HEK293 (cell line): ENCODE results near the gene KCND2.

Experiments
- CTCF ChIP-seq: fragments of 450-650 bp; formaldehyde crosslinking; IDR thresholded peaks from 2 replicates; pipeline ENCODE4 v1.5.1; 2016; ENCODE audit warnings: missing biosample characterization, missing genetic modification characterization
- TRIM28 ChIP-seq: IDR thresholded peaks from 2 replicates; pipeline ENCODE4 v1.6.1; 2011; ENCODE audit warnings: low read length, control low read depth, borderline replicate concordance
- ZFP37 ChIP-seq: fragments of 450-650 bp; formaldehyde crosslinking; IDR thresholded peaks from 2 replicates; pipeline ENCODE4 v1.5.1; 2016; ENCODE audit warnings: missing biosample characterization, missing genetic modification characterization
- ZIC2 ChIP-seq: fragments of 450-650 bp; formaldehyde crosslinking; IDR thresholded peaks from 2 replicates; pipeline ENCODE4 v1.5.1; 2016; ENCODE audit warnings: missing biosample characterization, missing genetic modification characterization
- ZNF26 ChIP-seq: fragments of 450-650 bp; formaldehyde crosslinking; IDR thresholded peaks from 2 replicates; pipeline ENCODE4 v1.5.1; 2016; ENCODE audit warnings: missing biosample characterization, missing genetic modification characterization
- ZNF37A ChIP-seq: fragments of 450-650 bp; IDR thresholded peaks from 2 replicates; pipeline ENCODE4 v1.5.1; 2018; ENCODE audit warnings: missing biosample characterization, missing genetic modification characterization
- TF ChIP-seq, protein P1 (sequence below): sonication (generic); formaldehyde crosslinking; IDR thresholded peaks from 2 replicates; pipeline ENCODE4 v1.8.1; 2022; ENCODE audit warnings: mild to moderate bottlenecking, moderate library complexity, missing genetic modification reagents

GRCh38 chr7:120398284-120399000 lies 125.5 kb downstream of the KCND2 start:
- no peak for TF ChIP-seq CTCF (tag by site-specific recombination)
- no peak for TF ChIP-seq TRIM28
- TF ChIP-seq, protein P1, sequence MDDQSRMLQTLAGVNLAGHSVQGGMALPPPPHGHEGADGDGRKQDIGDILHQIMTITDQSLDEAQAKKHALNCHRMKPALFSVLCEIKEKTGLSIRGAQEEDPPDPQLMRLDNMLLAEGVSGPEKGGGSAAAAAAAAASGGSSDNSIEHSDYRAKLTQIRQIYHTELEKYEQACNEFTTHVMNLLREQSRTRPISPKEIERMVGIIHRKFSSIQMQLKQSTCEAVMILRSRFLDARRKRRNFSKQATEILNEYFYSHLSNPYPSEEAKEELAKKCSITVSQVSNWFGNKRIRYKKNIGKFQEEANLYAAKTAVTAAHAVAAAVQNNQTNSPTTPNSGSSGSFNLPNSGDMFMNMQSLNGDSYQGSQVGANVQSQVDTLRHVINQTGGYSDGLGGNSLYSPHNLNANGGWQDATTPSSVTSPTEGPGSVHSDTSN: no peak
- no peak for TF ChIP-seq ZIC2 (tag by site-specific recombination)
- TF ChIP-seq ZNF26 (tag by site-specific recombination): no peak
- TF ChIP-seq ZFP37 (tag by site-specific recombination): no peak
- TF ChIP-seq ZNF37A (tag by site-specific recombination): no peak
